SKM-1 (cell line): ENCODE results near the gene NT5DC4.
"Not testable (repeated sequence)": the region's sequence is repeated elsewhere in the genome, so short reads cannot be mapped to it uniquely, and the experiment has no call there.

Experiments
- DNase-seq: peaks from one replicate; lab custom pipeline; 2025; ENCODE audit not compliant: unreplicated experiment; lab: John Stamatoyannopoulos, UW

The NT5DC4 gene

DNA sequence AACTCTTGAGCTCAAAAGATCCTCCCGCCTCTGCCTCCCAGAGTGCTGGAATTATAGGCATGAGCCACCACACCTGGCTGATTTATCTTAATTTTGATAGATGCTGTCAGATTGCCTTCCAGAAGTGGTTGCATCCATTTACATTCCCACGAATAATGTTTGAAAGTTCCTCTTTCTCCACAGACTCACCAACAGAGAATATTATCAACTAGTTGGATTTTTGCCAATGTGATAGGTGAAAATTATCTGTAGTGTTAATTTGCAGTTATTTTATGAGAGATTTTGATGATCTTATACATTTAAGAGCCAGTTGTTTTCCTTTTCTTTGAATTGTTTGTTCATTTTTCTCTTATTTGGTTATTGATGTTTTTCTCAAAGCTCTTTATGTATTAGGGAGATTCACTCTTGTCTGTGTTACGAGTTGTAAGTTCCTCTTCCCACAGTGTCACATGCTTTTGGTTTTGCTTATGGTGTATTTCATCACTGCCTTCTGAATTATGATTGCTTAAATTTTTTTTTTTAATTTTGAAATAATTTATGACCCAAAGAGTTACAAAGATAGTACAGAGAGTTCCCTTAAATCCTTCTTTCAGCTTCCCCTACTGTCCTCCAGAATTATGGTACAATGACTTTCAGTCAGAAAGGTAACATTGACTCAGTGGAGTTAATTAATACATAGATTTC, 20.7 kb upstream of the NT5DC4 start:
- DNase-seq: peak; percentile 73

DNA sequence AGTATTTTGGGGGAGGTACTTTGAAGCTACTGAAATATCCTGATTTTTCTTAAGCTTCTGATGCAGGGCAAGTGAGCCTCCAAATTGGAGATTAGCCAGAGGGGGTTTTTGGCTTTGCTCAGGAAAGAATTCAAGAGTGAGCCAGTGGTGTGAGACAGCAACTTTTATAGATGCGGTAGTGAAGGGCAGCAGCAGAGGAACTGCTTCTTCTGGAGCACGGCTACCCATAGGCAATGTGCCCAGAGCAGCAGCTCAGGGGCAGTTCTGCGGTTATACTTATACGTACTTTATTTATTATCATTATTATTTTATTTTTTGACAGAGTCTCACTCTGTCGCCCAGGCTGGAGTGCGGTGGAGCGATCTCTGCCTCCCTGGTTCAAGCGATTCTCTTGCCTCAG, 19.8 kb upstream of the NT5DC4 start:
- DNase-seq: no peak

GRCh38 chr2:112703684-112704083, 17.1 kb upstream of the NT5DC4 start:
- no peak for DNase-seq

DNA sequence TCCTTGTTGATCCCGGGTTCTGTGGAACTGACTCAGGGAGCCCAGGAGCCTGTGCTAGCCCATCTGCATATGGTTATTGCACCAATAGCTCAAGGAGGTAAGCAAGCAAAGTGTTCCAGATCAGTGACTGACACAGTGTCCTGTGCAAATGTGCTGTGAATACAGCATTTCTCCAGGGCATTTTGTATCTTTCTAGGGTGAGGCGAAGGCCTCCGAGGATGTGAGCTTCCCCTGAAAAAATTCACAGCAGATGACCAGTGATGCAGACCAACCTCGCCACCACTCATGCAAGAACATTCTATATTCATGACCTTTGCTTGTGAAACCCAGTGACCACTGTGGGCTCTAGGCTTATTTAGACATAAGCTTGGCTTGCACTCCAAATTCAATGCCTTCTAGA, 15.2 kb upstream of the NT5DC4 start:
- no peak for DNase-seq

DNA sequence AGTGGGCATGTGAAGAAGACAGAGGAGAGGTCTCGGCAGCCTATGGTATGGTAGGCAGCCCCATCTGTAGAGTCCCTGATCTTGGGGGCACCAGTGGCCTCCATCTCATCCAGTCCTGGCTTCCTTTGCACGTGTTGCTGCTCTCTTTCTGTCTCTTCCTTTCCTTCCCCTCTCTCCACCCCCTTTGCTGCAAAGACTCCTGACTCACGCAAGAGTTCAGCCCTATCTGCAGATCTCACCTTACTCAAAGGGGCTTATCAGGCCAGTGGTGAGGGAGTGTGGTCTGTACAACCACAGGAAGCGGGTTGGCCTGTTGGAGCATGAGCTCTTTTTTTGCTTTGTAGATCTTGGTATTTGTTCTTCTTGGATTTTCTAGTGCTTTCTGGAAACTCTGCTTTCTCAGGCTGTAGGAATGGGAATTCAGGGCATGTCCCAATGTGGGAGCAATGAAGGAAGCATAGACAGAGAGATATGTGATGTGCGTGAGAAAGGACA, 14.6 kb upstream of the NT5DC4 start:
- DNase-seq: peak; percentile 74

GRCh38 chr2:112706947-112707346, 13.9 kb upstream of the NT5DC4 start:
- DNase-seq: not testable (repeated sequence)

DNA sequence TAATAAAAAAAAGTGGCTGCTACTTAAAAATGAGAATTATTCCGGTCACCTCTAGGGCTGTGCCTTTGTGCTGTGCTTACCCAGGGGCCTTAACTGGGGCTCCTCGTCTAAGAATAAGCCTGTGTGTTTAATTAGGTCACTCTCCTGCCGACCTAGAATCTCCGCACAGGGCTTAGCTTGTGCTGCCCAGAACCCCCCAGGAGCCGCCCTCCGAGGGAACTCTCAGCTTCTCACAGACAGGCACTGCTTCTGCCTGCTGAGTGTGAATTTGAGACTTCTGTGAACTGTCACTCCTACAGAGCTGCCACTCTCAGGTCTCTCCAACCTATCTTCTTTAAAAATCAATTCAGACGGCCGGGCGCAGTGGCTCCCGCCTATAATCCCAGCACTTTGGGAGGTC, 11.9 kb upstream of the NT5DC4 start:
- DNase-seq: no peak

DNA sequence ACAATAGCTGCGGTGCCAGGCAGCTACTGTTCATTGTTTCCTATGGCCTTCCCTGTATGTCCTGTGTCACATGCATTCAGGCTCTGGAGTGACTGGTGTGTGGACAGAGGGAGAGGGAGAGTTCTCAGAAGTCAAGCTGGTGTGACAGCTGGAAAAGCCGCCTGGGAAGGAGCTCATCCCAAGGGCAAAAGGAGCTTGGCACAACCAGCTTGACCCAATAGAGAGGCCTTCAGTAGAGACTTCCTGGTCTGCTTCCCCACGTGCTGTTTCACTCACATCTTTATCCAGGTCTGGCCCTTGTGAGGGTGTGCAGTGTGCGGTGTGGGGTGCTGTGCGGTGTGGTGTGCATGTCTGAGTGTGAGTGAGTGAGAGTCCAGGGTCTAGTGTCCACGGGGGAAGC, 11.1 kb upstream of the NT5DC4 start:
- no peak for DNase-seq

DNA sequence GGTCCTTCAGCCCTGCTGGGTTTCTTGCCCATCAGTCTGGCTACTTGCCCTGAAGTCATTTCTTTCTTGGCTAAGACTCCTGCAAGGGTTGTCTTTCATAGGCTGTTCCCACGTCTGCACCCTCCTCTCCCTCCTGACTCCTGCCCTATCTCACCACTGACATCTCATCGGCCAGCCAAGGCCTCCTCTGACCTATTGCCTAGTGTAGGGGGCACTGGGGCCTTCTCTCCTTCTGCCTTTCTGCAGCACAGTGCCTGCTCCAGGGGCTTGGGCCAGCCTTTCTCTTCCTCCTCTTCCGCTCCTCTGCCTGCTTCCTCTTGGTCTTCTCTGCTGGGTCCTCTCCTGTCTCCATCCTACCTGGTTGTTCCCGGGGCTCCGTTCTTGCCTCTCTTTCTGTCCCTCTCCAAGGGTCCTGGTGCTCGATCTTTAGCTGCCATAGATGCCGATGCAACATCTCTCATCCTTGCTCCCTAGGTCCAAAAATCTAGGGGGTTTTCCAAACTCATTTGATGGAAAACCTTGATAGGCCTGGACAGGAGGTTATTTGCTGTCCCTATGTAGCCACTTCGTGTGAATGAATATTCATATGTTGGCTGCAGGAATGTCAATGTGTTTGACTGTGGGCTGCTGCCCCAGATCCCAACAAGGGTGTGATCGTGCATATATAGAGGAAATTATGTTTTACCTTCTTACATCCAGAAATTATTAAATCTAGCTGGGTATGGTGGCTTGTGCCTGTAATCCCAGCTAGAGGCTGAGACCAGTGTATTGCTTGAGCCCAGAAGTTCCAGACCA, 9.7 kb upstream of the NT5DC4 start:
- no peak for DNase-seq

- DNase-seq: no peak
Observed at GRCh38 chr2:112712465-112712864, 8.4 kb upstream of the NT5DC4 start.

- no peak for DNase-seq
Observed at GRCh38 chr2:112712903-112713584, 7.8 kb upstream of the NT5DC4 start.

- no peak for DNase-seq
Observed at GRCh38 chr2:112713585-112713925, 7.3 kb upstream of the NT5DC4 start.

DNA sequence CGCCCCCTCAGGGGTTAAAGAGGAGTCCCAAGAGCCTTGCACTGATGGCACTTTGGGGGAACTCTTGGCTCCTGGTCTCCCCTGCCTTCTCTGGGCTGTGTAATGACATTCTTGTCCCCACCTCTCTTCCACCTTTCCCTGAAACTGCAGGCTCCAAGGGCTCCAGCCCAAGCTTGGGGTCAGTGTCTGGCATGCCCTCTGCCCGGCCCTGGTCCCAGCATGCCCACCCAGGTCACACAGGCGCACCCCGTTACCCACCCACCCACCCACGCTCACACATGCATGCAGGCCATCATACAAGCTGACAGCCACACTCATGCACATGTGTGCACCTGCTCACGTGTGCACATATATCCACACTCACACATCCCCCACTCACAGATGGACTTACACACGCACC, 6.9 kb upstream of the NT5DC4 start:
- DNase-seq: no peak

DNA sequence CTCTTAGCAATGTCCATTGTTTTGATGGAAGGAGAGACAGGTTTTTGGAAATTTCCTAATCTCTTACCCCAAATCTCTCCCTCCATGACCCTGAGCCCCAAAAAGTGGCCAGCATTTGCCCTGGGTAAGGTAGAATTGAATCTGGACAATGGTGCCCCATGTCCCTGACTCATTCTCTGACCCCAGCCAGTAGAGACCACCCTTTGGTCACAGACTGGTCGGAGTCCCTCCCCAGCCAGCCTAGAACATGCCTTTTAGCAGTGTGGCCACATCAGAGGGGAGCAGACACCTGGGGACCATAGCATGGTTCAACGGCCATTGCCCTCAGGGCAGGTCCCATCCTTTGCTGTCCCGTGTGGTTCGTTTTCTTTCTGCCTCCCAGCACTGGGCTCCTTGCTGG, 6.5 kb upstream of the NT5DC4 start:
- no peak for DNase-seq

DNA sequence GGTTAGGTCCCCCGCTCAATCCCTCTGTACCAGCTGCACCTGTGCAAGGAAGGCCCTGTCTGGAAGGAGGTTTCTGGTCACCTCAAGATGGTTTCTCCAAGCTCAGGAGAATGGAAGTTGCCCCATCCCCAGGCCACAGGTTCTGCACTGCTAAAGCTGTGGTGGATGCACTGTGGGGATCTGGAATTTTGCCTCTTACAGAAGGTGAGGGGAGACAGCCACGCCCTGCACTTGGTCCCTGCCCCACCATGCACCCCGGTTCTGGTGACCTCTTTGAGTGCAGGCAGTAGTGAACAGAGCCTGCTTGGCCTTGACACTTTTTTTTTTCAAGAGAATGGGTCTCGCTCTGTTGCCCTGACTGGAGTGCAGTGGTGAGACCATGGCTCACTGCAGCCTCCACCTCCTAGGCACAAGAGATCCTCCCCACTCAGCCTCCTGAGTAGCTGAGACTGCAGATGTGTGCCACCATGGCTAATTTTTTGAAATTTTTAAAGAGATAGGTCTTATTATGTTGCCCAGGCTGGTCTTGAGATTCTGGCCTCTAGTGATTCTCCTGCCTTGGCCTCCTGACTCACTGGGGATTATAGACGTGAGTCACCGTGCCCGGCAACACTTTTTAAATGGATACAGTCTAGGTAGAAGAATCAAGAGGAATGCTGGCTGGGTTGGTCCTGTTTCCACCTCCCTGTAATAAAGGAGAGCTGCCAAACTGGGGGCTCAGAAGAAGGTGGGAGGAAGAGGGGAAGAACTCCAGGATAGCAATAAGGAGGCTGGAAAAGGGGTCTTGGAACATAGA, 5.8 kb upstream of the NT5DC4 start:
- DNase-seq: no peak

- DNase-seq: not testable (repeated sequence)
Observed at GRCh38 chr2:112716094-112716493, 4.7 kb upstream of the NT5DC4 start.

DNA sequence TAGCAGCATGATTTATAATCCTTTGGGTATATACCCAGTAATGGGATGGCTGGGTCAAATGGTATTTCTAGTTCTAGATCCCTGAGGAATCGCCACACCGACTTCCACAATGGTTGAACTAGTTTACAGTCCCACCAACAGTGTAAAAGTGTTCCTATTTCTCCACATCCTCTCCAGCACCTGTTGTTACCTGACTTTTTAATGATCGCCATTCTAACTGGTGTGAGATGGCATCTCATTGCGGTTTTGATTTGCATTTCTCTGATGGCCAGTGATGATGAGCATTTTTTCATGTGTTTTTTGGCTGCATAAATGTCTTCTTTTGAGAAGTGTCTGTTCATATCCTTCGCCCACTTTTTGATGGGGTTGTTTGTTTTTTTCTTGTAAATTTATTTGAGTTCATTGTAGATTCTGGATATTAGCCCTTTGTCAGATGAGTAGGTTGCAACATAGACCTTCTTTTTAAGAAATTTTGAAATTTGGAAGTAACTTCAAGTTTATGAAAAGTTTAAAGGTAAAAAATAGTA, 3.9 kb upstream of the NT5DC4 start:
- DNase-seq: not testable (repeated sequence)

GRCh38 chr2:112718863-112719370, 1.9 kb upstream of the NT5DC4 start:
- no peak for DNase-seq

DNA sequence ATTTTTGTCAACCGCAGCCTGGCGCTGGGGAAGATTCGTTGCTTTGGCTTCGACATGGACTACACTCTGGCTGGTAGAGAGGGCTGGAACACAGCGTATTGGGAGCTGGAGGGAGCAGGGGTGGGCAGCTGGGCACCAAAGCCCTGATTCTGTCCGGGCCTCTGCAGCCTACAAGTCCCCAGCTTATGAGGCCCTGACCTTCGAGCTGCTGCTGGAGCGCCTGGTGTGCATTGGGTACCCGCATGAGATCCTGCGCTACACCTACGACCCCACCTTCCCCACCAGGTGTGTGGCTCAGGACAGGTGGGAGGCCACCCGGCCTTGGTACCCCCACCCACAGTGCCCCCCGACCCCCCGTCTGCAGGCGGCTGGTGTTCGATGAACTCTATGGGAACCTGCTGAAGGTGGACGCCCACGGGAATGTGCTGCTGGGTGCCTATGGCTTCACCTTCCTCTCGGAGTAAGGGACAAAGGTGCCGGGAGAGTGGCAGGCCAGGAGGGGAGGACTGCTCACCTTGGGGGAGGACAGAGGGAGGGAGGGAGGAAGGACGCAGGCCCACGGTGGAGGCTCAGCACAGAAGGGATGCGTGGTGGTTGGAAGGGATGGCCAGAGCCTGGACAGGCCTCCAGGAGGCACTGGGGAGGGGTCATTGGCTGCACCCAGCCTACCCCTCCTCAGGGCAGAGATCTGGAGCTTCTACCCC, 1.2 kb downstream of the NT5DC4 start:
- no peak for DNase-seq
